Adipose tissue (tissue), 3 donors: Measurements from ENCODE around the gene ZNF768. TPM values are rescaled to one million over a fixed set of nuclear protein-coding genes. Genes with fewer than 3 reads are reported as not detected.

Experiments used
- H3K27ac ChIP-seq: one replicate; pipeline ENCODE4 v1.5.1; 2013; ENCODE audit warnings: low read depth, low read length
- WGBS, 3 donors: extraction: QIAGEN DNeasy Blood & Tissue Kit; methylation state at CpG; one replicate each; pipeline ENCODE4 v1.1.7; 2013; 5-methylcytosine and 5-hydroxymethylcytosine counted together
- polyA plus RNA-seq, 3 donors: library from polyadenylated mRNA; stranded (reverse); fragments of 200-250 nt; gene quantifications; one replicate each; pipeline ENCODE4 v1.2.3, GENCODE V29; 2013
- donor health status: healthy with polysubstance abuse.
- donor health status: Bipolar disorder and iron deficiency.
- donor health status: healthy.

Gene ZNF768
- polyA plus RNA-seq, result 10 to 100 TPM; 17.8 to 33.9 (median 22.3) TPM

DNA sequence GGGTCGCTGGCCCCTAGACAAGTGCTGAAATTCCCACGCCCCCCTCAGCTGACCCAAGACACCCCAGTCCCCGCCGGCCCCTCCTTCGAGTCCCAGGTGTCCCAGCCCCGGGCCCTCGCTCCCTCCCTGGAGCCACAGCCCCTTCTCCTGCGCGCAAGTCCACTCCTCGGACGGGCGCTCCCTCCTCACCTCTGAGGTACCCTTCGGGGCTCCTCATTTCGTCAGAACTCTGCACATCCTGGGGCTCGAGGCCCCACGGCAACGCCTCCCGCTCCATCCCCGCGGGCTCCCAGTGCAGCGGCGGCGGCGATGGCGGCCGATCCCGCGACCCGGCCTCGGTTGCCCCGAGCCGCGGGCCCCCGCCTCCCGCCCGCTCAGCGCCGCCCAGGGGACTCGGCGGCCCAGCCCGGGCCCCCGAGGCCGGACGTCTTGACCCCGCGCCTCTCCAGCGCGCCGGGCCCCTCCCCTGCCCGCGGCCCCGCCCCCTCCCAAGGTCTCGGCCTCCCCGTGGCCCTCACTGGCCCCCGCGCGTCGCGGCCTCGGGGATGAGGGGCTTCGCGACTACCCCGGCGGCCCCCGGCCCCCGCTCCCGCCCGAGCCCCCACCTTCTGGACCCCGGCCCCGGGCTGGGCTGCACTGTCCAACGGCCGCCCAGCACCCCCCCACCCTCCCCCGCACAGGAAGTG, at the start of gene ZNF768:
Gene ZNF768 (minus strand): TSS at position 430 of the 686 bp plus-strand sequence. CDS start 153 bp downstream, at position 277.
- peak within 1 kb of the TSS; percentile 85 for H3K27ac ChIP-seq

DNA sequence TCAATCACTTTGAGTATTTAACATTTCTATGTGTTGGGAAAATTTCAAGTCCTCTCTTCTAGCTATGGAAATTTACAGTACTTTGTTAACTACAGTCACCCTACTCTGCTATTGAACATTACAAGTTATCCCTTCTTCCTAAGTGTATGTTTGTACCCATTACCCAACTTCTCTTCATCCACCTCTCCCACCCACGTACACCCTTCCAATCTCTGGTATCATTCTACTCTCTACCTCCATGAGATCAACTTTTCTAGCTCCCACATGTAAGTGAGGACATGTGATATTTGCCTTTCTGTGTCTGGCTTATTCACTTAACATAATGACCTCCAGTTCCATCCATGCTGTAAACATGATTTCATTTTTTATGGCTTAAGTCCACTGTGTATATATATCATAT, 48.3 kb upstream of the ZNF768 start:
- H3K27ac ChIP-seq, result no peak overlapping the region
- WGBS, 3 donors, result 50 to 76% (median 69%) methylated on average over 1 of the region's 1 CpG

More for the DNA sequence above, at the start of gene ZNF768:
- WGBS, 3 donors, result 1% methylated on average over 49 to 73 of the region's 73 CpGs

- peak within 1 kb of the TSS; percentile 51 for H3K27ac ChIP-seq
- WGBS, 3 donors, result 0 to 1% (median 0%) methylated on average over 51 to 67 of the region's 67 CpGs
Observed at GRCh38 chr16:30571445-30572322, 45.3 kb upstream of the ZNF768 start, which contains the start of gene ZNF688. TSS of gene ZNF688 (minus strand) at chr16:30571714. CDS start at chr16:30571629, 85 bp downstream.

DNA sequence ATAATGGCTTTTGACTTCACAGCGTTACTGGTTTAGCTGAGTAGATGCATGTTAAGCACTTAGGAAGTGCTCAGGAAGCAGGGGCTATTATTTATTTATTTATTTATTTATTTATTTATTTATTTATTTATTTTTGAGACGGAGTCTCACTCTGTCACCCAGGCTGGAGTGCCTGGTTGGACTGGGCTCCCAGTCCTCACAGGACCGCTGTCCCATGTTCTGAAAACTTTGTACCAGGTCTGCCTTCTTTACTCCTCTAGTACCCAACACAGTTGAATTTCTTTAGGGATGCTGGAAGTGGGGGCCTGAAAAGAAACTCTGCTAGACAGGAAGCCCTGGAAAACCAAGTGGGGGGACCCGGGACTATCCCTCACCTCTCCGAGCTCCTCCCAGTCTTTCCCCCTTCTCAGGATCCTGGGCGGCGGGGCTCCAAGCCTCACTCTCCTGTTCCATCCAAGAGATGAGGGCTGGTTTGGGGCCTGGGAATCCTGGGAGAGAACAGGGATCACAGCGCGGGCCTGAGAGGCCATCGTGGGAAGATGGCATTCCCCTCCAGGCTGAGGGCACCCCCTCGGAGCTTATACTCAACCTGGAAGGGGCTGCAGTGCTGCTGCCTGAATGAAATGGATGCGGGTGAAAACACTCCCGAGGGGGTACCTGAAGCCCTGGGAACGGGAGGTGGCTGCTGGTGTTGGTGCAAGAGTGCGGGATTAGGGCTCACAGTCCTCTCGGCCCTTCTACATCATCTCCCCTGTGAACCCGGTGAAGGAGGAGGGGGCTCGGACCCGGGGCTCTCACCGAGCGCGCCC, 44.5 kb upstream of the ZNF768 start:
- peak overlapping the region; percentile 51 for H3K27ac ChIP-seq
- WGBS, 3 donors, result 8 to 10% (median 8%) methylated on average over 22 of the region's 22 CpGs

DNA sequence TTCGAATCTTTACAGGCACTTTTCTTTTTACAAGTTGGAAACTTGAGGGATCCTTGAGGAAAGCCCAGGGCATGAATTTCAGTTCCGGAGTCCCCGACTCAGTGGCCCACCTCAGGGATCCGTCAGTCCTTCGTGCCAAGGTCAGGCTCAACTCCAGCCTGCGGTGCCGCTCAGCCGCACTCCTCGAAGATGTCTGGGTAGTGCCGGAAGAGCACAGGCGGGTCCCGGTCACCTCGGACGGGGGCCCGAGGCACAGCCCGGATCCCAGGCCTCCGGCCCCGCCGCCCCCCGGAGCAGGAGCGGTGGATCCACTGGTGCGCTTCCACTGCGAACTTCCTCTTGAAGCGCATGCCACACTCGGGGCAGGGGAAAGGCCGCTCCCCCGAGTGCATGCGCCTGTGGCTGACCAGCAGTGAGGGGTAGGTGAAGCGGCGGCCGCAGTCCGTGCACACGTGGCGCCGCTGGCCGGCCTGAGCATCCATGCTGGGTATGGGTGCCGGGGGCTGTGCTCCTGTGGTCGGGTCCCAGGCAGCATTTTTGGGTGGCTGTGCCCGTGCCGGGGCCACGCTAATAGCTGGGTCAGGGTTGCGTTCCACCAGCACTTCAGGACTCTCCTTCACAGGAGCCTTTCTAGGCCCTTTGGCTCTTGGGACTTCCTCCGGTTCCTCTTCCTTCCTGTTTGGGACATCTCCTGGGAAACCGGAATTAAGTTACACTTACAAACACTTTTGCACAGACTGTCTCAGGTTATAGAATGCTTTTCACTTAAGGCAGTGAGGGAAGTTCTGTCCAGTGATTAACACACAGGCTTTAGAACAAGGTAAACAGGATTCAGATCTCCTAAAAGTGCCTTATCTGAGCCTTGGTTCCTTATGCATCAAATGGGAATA, 43.6 kb upstream of the ZNF768 start:
- WGBS, 3 donors, result 74 to 81% (median 77%) methylated on average over 38 to 44 of the region's 44 CpGs
- no peak overlapping the region for H3K27ac ChIP-seq

DNA sequence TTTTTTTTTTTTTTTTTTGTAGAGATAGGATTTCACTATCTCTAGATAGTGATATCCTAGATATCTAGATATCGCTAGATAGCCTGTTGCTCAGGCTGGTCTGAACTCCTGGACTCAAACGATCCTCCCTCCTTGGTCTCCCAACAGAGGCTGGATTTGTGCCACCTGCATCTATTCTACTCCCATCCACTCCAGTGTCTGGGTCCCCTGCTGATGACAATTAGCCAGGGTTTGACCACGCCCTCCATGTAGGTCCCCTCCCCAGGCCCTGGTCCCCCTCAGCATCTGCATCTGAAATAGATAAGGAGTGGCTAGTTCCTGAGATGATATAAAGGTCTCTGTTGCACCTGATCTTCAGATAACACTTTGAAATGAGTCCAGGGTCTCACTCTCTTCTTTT, 42.9 kb upstream of the ZNF768 start:
- no peak overlapping the region for H3K27ac ChIP-seq

GRCh38 chr16:30567991-30568638, 41.7 kb upstream of the ZNF768 start:
- H3K27ac ChIP-seq, result no peak overlapping the region
- 35 to 64% (median 36%) methylated on average over 6 of the region's 6 CpGs for WGBS, 3 donors

More for the DNA sequence above, 42.9 kb upstream of the ZNF768 start:
- WGBS, 3 donors, result 96 to 97% (median 96%) methylated on average over 3 of the region's 3 CpGs

DNA sequence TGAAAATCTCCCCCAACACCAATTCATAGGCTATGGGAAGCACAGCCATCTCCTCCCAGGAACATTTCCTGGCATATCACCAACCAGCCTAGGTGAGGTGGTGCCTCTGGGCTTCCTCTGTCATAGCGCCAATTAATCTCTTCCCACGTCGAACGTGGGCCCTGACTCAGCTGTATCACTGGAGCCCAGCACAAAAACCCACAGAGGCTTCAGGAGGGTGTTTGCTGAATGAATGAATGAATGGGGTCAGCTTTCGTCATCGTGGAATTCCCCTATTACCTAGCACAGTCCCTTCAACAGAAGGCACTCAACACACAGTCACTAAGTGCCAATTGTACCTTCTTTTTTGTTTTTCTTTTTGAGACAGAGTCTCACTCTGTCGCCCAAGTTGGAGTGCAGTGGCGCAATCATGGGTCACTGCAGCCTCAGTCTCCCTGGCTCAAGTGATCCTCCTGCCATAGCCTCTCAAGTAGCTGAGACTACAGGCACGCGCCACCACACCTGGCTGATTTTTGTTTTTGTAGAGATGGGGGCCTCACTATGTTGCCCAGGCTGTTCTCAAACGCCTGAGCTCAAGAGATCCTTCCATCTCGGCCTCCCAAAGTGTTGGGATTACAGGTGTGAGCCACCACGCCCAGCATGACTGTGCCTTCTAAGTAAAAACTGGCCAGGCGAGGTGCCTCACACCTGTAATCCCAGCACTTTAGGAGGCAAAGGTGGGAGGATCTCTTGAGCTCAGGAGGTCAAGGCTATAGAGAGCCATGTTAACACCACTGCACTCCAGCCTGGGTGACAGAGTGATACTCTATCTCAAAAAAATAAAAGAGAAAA, 41.0 kb upstream of the ZNF768 start:
- no peak overlapping the region for H3K27ac ChIP-seq
- 76 to 80% (median 77%) methylated on average over 14 of the region's 14 CpGs for WGBS, 3 donors

DNA sequence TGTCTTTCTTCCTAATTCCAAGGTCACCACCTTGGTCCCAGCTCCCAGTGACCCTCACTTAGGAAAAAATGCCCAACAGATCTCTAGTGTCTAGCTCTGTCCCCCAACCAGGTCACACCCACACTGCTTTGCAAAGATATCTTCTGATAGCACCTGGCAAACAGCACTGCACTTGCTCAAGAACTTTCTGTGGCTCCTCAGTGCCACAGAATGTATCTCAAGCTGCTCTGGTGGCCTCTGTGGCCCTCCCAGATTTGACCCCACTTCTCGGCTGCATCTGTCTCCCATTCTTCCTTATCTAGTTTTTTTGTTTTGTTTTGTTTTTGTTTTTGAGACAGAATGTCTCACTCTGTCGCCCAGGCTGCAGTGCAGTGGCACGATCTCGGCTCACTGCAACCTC, 40.2 kb upstream of the ZNF768 start:
- 88 to 92% (median 91%) methylated on average over 4 of the region's 4 CpGs for WGBS, 3 donors
- no peak overlapping the region for H3K27ac ChIP-seq

DNA sequence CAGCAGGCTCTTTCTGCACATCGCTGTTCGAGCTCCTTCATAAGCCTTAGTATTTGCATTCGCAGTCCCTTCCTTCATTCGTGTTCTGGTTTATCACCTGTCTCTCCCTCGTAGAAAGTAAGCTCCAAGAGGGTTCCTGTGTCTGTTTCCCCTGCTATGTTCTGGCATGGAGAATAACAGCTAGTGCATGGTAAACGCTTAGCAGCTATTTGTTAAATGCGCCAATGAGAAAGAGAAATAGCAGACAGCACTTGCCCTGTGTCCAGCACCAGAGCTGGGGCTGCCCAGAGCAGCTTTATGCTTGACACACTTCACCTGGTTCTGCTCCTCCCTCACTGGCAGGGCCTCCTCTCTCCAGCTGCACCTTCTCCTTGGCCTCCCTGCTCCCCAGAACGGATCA, 39.6 kb upstream of the ZNF768 start:
- no peak overlapping the region for H3K27ac ChIP-seq
- 56 to 68% (median 59%) methylated on average over 8 of the region's 8 CpGs for WGBS, 3 donors

DNA sequence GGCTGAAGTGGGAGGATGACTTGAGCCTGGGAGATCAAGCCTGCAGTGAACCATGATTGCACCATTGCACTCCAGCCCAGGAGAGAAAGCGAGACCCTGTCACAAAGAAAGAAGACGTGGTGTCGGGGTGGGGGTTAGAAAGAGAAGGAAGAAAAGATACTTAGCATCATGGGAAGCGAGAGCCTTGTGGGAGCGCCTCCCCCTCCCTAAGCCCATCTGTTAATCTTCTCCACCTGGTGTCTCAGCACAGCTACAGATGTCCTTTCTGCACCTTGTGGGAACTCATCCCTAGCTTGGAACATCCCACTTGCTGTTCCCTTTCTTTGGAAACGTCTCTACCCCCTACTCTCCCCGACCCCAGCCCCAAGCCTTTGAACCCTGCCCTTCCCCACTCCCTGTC, 39.2 kb upstream of the ZNF768 start:
- 66 to 79% (median 74%) methylated on average over 7 of the region's 7 CpGs for WGBS, 3 donors

GRCh38 chr16:30562021-30562420, 35.7 kb upstream of the ZNF768 start:
- H3K27ac ChIP-seq, result no peak overlapping the region
- WGBS, 3 donors, result 87 to 91% (median 87%) methylated on average over 14 of the region's 14 CpGs

More for the DNA sequence above, 39.2 kb upstream of the ZNF768 start:
- H3K27ac ChIP-seq, result no peak overlapping the region

DNA sequence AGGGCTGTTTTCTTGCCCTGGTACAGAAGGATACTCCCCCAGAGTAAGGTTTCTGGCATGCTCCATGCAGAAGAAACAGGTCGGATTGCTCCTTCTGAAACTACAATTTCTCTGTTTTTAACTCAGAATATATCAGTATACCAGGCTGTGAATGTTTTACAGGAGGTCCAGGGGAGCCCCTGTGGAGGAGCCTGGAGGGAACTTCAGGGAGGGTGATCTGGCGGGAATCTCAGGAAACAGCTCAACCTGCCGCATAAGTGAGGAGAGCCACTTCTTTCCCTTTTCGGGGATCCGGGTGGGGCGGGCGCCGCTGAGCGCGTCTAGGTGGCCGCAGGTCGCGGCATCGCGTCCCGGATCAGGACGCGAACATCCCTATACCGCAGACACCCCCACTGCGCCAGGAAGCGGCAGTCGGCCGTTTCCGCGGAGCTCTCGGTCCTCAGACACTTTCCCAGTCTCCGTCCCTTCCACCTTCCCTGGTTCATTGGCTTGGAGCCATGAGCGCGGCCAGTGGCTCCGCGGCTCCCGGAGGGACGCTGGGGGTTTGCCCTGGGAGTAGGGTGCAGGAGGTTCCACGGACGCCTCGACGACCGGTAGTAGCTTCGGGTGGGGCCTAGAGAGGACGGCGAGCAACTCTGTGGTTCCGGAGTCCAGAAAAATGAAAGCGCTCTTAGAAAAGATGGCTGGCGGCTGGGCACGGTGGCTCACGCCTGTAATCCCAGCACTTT, 34.9 kb upstream of the ZNF768 start:
- no peak overlapping the region for H3K27ac ChIP-seq
- WGBS, 3 donors, result 9 to 23% (median 13%) methylated on average over 45 to 46 of the region's 46 CpGs

DNA sequence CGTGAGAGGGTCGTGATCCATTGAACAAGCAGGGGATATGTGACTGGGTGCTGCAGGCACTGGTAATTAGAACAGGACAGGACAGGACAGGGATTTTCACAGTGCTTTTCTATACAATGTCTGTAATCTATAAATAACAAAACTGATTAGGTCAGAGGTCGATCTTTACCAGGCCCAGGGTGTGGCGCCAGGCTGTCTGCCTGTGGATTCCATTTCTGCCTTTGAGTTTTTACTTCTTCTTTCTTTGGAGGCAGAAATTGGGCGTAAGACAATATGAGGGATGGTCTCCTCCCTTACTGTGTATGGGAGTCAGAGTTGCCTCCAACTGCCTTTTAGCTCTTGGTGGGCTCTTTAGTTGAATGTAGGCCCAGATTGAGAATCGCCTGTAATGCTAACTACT, 33.3 kb upstream of the ZNF768 start:
- WGBS, 3 donors, result 88 to 94% (median 88%) methylated on average over 6 of the region's 6 CpGs
- no peak overlapping the region for H3K27ac ChIP-seq

DNA sequence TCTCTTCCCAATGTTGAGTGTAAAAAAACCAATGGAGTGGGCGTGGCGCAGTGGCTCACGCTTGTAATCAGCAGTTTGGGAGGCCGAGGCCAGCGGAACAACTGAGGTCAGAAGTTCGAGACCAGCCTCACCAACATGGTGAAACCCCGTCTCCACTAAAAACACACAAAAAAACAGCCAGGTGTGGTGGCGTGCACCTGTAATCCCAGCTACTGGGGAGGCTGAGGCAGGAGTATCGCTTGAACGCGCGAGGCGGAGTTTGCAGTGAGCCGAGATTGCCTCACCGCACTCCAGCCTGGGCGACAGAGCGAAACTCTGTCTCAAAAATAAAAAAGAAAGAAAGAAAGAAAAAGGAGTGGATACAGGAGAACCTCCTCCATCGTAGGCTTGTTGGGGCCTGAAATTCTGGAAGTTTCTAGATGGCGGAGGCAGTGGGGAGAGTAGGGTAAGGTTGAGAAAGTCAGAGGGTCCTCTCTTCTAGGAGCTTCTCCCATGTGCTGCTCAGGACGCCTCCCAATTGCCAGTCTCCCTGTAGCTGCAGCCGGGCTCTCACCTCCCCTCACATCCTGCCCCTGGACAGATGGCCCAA, 32.5 kb upstream of the ZNF768 start:
- H3K27ac ChIP-seq, result no peak overlapping the region
- whole genome bisulfite sequencing, 3 donors, result 81 to 85% (median 85%) methylated on average over 21 of the region's 21 CpGs
